ENCODE data around the gene EIF2A.

EIF2A gene

DNA sequence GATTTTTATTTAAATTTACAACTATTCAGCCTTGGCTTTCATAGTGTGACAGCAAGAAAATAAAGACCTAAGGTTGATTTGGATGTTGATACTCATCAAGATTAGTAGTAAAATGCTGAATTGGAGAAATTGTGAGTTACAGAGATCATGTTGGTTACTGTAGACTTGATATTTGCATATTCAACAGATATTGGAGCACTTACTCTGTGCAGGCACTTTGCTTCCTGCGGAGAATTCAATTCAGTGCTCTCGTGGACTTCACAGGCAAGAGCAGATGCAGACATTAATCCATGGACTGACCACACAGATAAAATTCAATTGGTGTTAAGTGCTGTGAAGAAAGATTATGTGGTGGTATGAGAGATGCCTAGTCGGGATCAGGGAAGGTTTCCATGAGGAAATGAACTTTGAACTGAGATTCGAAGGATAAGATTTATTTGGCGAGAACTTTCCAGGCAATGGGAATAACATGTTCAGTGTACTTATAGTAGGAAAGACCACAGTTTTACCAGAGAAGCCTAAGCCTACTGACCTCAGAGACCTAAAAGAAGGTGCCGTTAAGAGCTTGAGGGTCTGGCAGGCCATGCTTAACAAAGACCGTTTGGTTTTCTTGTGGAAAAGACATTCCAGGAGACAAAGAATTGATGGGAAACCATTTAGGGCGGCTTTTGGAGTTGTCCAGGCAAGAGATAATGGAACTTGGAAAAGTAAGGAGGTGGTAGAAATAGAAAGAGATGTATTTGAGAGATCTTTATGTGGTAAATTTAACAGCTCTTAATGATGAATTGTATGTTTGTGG, 60.9 kb downstream of the EIF2A start:
- H3K4me3 ChIP-seq (replicated peaks; ENCODE audit: low read depth, low read length): no peak overlapping the region
- no peak for DNase-seq (ENCODE audit: low read depth)

DNA sequence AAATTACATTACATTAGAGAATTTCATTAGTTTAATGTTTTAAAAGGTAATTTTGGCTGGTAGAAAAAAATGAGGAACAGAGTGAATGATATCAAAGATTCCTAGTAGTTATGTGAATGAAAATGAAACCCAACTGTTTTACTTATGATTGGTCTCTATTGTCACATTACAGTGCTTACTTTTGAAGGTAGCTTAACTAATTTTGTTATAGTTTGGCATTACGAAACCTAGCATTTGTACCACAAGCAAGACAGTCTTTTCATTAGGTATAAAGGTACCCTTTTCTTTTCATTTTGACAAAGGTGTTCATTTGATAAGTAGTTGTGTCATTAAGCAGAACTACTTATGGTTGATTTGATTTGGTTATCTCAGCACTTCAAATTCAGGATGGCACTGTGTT, 63.4 kb downstream of the EIF2A start:
- TF ChIP-seq, protein P1, sequence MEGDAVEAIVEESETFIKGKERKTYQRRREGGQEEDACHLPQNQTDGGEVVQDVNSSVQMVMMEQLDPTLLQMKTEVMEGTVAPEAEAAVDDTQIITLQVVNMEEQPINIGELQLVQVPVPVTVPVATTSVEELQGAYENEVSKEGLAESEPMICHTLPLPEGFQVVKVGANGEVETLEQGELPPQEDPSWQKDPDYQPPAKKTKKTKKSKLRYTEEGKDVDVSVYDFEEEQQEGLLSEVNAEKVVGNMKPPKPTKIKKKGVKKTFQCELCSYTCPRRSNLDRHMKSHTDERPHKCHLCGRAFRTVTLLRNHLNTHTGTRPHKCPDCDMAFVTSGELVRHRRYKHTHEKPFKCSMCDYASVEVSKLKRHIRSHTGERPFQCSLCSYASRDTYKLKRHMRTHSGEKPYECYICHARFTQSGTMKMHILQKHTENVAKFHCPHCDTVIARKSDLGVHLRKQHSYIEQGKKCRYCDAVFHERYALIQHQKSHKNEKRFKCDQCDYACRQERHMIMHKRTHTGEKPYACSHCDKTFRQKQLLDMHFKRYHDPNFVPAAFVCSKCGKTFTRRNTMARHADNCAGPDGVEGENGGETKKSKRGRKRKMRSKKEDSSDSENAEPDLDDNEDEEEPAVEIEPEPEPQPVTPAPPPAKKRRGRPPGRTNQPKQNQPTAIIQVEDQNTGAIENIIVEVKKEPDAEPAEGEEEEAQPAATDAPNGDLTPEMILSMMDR (IDR thresholded peaks at IDR 0.05; ENCODE audit: low read length, missing control alignments): no peak
- no peak overlapping the region for H3K4me3 ChIP-seq (replicated peaks; ENCODE audit: low read depth, low read length)
- no peak for DNase-seq (ENCODE audit: low read depth)

More for the DNA sequence above, 60.9 kb downstream of the EIF2A start:
- TF ChIP-seq, protein P1 (IDR thresholded peaks at IDR 0.05; ENCODE audit: low read length, missing control alignments): no peak

DNA sequence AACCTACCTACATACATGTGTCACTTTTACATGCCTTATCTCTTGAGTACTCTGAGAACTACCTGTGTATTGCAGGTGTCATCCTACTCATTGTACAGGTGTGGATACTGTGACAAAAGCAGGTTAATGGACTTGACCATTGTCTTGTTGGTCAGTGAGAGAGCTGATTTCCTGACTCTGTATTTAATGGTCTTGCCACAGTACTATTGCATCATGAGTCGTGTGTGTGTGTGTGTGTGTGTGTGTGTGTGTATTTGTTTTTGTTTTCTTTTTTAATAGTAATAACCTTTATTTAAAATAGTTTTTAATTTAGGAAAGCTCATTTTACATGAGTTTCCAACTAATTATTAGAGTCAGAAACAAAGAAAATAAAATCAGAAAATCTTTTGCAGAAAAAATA, 64.2 kb downstream of the EIF2A start:
- H3K4me3 ChIP-seq (replicated peaks; ENCODE audit: low read depth, low read length): no peak overlapping the region
- TF ChIP-seq, protein P1 (IDR thresholded peaks at IDR 0.05; ENCODE audit: low read length, missing control alignments): no peak
- DNase-seq (ENCODE audit: low read depth): peak; percentile 49

DNA sequence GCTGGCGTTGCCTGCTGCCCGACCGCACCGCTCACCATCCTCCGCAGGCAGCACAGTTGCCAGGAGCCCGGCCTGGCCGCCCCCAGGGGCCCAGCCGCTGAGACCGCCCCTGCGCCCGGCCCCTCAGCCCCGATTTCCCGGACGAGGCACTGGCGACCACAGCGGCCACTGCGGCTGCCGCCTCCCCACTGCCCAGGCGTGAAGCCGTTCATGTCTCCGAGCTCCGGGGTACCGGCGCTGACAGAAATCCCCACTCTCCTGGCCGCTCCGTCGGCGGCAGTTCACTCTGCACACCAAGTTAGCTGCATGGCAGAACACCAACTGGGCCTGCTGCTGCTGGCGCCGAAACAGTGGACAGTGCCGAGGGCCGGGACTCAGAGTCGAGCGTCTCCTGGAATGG, 65.1 kb downstream of the EIF2A start:
- DNase-seq (ENCODE audit: low read depth): no peak
- TF ChIP-seq, protein P1 (IDR thresholded peaks at IDR 0.05; ENCODE audit: low read length, missing control alignments): no peak
- H3K4me3 ChIP-seq (replicated peaks; ENCODE audit: low read depth, low read length): no peak overlapping the region

DNA sequence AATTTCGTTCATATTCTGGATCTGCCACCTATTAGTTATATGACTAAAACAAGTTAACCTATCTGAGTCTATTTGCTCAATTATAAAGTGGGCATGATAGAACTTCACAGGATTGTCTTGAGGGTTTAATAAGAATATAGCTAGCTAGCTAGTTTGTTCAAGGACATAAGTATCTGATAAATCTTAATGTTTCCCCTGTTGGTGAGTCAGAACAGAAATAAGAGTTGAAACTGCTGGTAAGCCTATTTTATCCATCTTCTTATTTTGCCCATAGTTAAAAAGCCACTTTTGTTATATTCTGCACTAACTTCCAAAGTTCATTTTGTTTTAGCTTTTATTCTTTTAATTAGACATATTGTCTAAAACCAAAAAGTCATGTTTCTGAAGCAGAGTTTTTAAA, 65.9 kb downstream of the EIF2A start:
- TF ChIP-seq, protein P1 (IDR thresholded peaks at IDR 0.05; ENCODE audit: low read length, missing control alignments): no peak
- no peak for DNase-seq (ENCODE audit: low read depth)
- no peak overlapping the region for H3K4me3 ChIP-seq (replicated peaks; ENCODE audit: low read depth, low read length)

DNA sequence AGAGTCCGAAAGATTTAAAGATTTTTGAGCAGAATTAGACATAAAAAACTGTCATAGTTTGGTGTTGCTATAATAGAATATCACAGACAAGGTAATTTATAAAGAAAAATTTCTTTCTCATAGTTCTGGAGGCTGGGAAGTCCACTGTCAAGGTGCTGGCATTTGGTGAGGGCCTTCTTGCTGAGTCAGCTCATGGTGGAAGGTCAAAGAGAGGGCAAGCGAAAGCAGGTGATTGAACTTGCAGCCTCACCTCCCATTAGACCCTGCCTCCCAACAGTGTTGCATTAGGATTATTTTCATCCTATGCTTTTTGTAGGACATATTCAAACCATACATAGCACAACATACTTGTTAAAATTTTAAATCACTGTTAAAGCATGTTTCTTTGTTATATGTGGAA, 66.4 kb downstream of the EIF2A start:
- H3K4me3 ChIP-seq (replicated peaks; ENCODE audit: low read depth, low read length): no peak overlapping the region
- DNase-seq (ENCODE audit: low read depth): no peak
- TF ChIP-seq, protein P1 (IDR thresholded peaks at IDR 0.05; ENCODE audit: low read length, missing control alignments): no peak

Measured in fibroblast of pulmonary artery (primary cell).